HEK293 (cell line): ENCODE results near the gene OPHN1.
A peak's percentile ranks its signal among the peaks of the same experiment; 100 is the strongest.

Experiments
- CTCF ChIA-PET: fragments of 350-600 bp; formaldehyde crosslinking; extraction: SDS; loops from one replicate; lab custom pipeline; 2021; ENCODE audit warnings: antibody characterized with exemption; lab: Yijun Ruan, JAX
- POLR2A ChIA-PET: fragments of 300-600 bp; formaldehyde crosslinking; extraction: SDS; loops from one replicate; lab custom pipeline; 2020; ENCODE audit warnings: antibody characterized with exemption, inconsistent platforms; lab: Yijun Ruan, JAX
- H3K27ac ChIP-seq: fragments of 200-500 bp; sonication (Bioruptor generic); 2 replicates; pipeline ENCODE4 v1.5.1; 2014; ENCODE audit warnings: low read depth, low read length, control low read depth, inconsistent platforms; ENCODE audit errors: extremely low read depth
- H3K36me3 ChIP-seq, 2 experiments: fragments of 200-500 bp in 1 of 2; sonication (Bioruptor generic) in 1 of 2; 1 replicate in 1 of 2; 2 replicates in 1 of 2; pipeline ENCODE4 v1.5.1; 2014 to 2017; ENCODE audit warnings: inconsistent platforms in 2 of 2, low read length in 2 of 2; ENCODE audit not compliant: control insufficient read depth in 2 of 2, insufficient read depth in 1 of 2
- H3K4me1 ChIP-seq: fragments of 200-500 bp; sonication (Bioruptor generic); 2 replicates; pipeline ENCODE4 v1.5.1; 2014; ENCODE audit warnings: mild to moderate bottlenecking, low read length, inconsistent platforms; ENCODE audit not compliant: control insufficient read depth, insufficient read depth
- H3K4me3 ChIP-seq: 2 replicates; pipeline ENCODE4 v1.5.1; 2011; ENCODE audit warnings: low read depth, mild to moderate bottlenecking, control low read depth, low read length, moderate library complexity
- H3K9me3 ChIP-seq: fragments of 200-500 bp; sonication (Bioruptor generic); 2 replicates; pipeline ENCODE4 v1.5.1; 2014; ENCODE audit warnings: low read depth, low read length, inconsistent platforms; ENCODE audit not compliant: control insufficient read depth, insufficient read depth
- ATF2 ChIP-seq: fragments of 450-650 bp; formaldehyde crosslinking; IDR thresholded peaks from 2 replicates; pipeline ENCODE4 v1.5.1; 2016; ENCODE audit warnings: missing biosample characterization, missing genetic modification characterization, low read depth
- GLIS1 ChIP-seq: fragments of 450-650 bp; formaldehyde crosslinking; IDR thresholded peaks from 2 replicates; pipeline ENCODE4 v1.5.1; 2016; ENCODE audit warnings: missing biosample characterization, missing genetic modification characterization
- GLIS2 ChIP-seq: fragments of 450-650 bp; formaldehyde crosslinking; IDR thresholded peaks from 2 replicates; pipeline ENCODE4 v1.5.1; 2016; ENCODE audit warnings: missing biosample characterization, missing genetic modification characterization
- HOXD13 ChIP-seq: sonication (generic); formaldehyde crosslinking; IDR thresholded peaks from 2 replicates; pipeline ENCODE4 v1.8.0; 2022; ENCODE audit warnings: missing genetic modification reagents, borderline replicate concordance
- KLF1 ChIP-seq: fragments of 450-650 bp; formaldehyde crosslinking; IDR thresholded peaks from 2 replicates; pipeline ENCODE4 v1.5.1; 2016; ENCODE audit warnings: missing biosample characterization, missing genetic modification characterization
- KLF8 ChIP-seq: fragments of 450-650 bp; formaldehyde crosslinking; IDR thresholded peaks from 2 replicates; pipeline ENCODE4 v1.5.1; 2016; ENCODE audit warnings: missing biosample characterization, missing genetic modification characterization
- MEIS1 ChIP-seq: sonication (generic); formaldehyde crosslinking; IDR thresholded peaks from 2 replicates; pipeline ENCODE4 v1.8.1; 2022; ENCODE audit warnings: missing genetic modification reagents, mild to moderate bottlenecking, borderline replicate concordance
- OSR2 ChIP-seq: fragments of 450-650 bp; formaldehyde crosslinking; IDR thresholded peaks from 2 replicates; pipeline ENCODE4 v1.5.1; 2016; ENCODE audit warnings: missing biosample characterization, missing genetic modification characterization
- PRDM10 ChIP-seq: fragments of 450-650 bp; formaldehyde crosslinking; IDR thresholded peaks from 2 replicates; pipeline ENCODE4 v1.5.1; 2016; ENCODE audit warnings: missing biosample characterization, missing genetic modification characterization
- RBAK ChIP-seq: fragments of 450-650 bp; formaldehyde crosslinking; IDR thresholded peaks from 2 replicates; pipeline ENCODE4 v1.5.1; 2016; ENCODE audit warnings: missing biosample characterization, missing genetic modification characterization
- TRIM28 ChIP-seq: IDR thresholded peaks from 2 replicates; pipeline ENCODE4 v1.6.1; 2011; ENCODE audit warnings: low read length, control low read depth, borderline replicate concordance
- ZBTB44 ChIP-seq: fragments of 450-650 bp; IDR thresholded peaks from 2 replicates; pipeline ENCODE4 v1.5.1; 2018; ENCODE audit warnings: missing biosample characterization, mild to moderate bottlenecking, missing genetic modification characterization
- ZNF138 ChIP-seq: fragments of 450-650 bp; formaldehyde crosslinking; IDR thresholded peaks from 2 replicates; pipeline ENCODE4 v1.5.1; 2016; ENCODE audit warnings: missing biosample characterization, missing genetic modification characterization, borderline replicate concordance
- ZNF157 ChIP-seq: fragments of 450-650 bp; formaldehyde crosslinking; IDR thresholded peaks from 2 replicates; pipeline ENCODE4 v1.5.1; 2016; ENCODE audit warnings: missing biosample characterization, missing genetic modification characterization
- ZNF23 ChIP-seq: fragments of 450-650 bp; formaldehyde crosslinking; IDR thresholded peaks from 2 replicates; pipeline ENCODE4 v1.5.1; 2016; ENCODE audit warnings: missing biosample characterization, missing genetic modification characterization, borderline replicate concordance
- ZNF280D ChIP-seq: fragments of 450-650 bp; formaldehyde crosslinking; IDR thresholded peaks from 2 replicates; pipeline ENCODE4 v1.5.1; 2016; ENCODE audit warnings: missing biosample characterization, missing genetic modification characterization
- ZNF404 ChIP-seq: fragments of 450-650 bp; formaldehyde crosslinking; IDR thresholded peaks from 2 replicates; pipeline ENCODE4 v1.5.1; 2017; ENCODE audit warnings: missing biosample characterization, missing genetic modification characterization
- ZNF449 ChIP-seq: fragments of 450-650 bp; formaldehyde crosslinking; IDR thresholded peaks from 2 replicates; pipeline ENCODE4 v1.5.1; 2017; ENCODE audit warnings: missing biosample characterization, mild to moderate bottlenecking, missing genetic modification characterization, moderate library complexity
- ZNF626 ChIP-seq: fragments of 450-650 bp; sonication (Bioruptor Pico); formaldehyde crosslinking; IDR thresholded peaks from 2 replicates; pipeline ENCODE4 v1.5.1; 2018; ENCODE audit warnings: missing biosample characterization, missing genetic modification characterization, inconsistent platforms
- ZNF843 ChIP-seq: fragments of 450-650 bp; formaldehyde crosslinking; IDR thresholded peaks from 2 replicates; pipeline ENCODE4 v1.5.1; 2016; ENCODE audit warnings: missing biosample characterization, missing genetic modification characterization

Gene OPHN1

GRCh38 chrX:68439341-68439740, 6.0 kb upstream of the OPHN1 start (continued):
- TF ChIP-seq ZNF449 (tag by site-specific recombination): no peak
- TF ChIP-seq ZNF157: no peak
- no peak for TF ChIP-seq ZBTB44 (tag by site-specific recombination)
- no peak for TF ChIP-seq ZNF843 (tag by site-specific recombination)
- no peak for TF ChIP-seq RBAK

- H3K36me3 ChIP-seq: no peaks in the 10 kb centered on the region
- CTCF ChIA-PET: interaction anchor here (0.7 to 1.1 kb wide), 3 partner anchors 22 to 680 kb away, joined by 3 read pairs; no protein-coding TSS in a partner anchor
- POLR2A ChIA-PET: interaction anchor here (0.7 kb wide), 1 partner anchor 10 kb away, joined by 3 read pairs; no protein-coding TSS in a partner anchor
These were observed 5.3 kb upstream of the OPHN1 start for GRCh38 chrX:68438575-68438974.

GRCh38 chrX:68433981-68434299, 645 bp upstream of the OPHN1 start:
- peaks cover 0 to 2% of the 10 kb centered on the region in 2 experiments; a peak in 1 of 3 replicates for H3K36me3 ChIP-seq
- peaks cover 6% of the 10 kb centered on the region for H3K4me1 ChIP-seq
- peak overlapping the region; percentile 58 for H3K27ac ChIP-seq
- CTCF ChIA-PET: no interaction called here
- POLR2A ChIA-PET: no interaction called here
- peak overlapping the region; percentile 55 for H3K4me3 ChIP-seq
- no peaks in the 10 kb centered on the region for H3K9me3 ChIP-seq
- TF ChIP-seq ATF2 (tag by site-specific recombination): no peak
- peak; percentile 93 for TF ChIP-seq GLIS1 (tag by site-specific recombination)
- TF ChIP-seq ZNF626 (tag by site-specific recombination): no peak
- TF ChIP-seq HOXD13 (CRISPR knock-in tag): no peak
- no peak for TF ChIP-seq ZNF280D (tag by site-specific recombination)
- no peak for TF ChIP-seq OSR2 (tag by site-specific recombination)
- no peak for TF ChIP-seq ZNF23
- no peak for TF ChIP-seq KLF8 (tag by site-specific recombination)
- TF ChIP-seq GLIS2: peak; percentile 86; the same call in 1 of the 2 replicates
- no peak for TF ChIP-seq ZNF138 (tag by site-specific recombination)
- no peak for TF ChIP-seq ZNF404 (tag by site-specific recombination)

More at GRCh38 chrX:68438575-68438974, 5.3 kb upstream of the OPHN1 start:
- no peak for TF ChIP-seq MEIS1 (CRISPR knock-in tag)
- TF ChIP-seq TRIM28: 0 out of 2 replicates have a peak, but pooled peaks have one; percentile 31
- TF ChIP-seq KLF1: peak; percentile 45; the same call in 1 of the 2 replicates
- peak; percentile 48; the same call in 1 of the 2 replicates for TF ChIP-seq PRDM10
- no peak for TF ChIP-seq ZNF23
- no peak overlapping the region for H3K4me3 ChIP-seq
- peaks cover 14% of the 10 kb centered on the region for H3K4me1 ChIP-seq
- H3K9me3 ChIP-seq: no peaks in the 10 kb centered on the region
- H3K27ac ChIP-seq: no peak overlapping the region
